Peyer's patch (tissue), 4 donors: ENCODE data around the gene TMEM165. TPM values are rescaled to one million over a fixed set of nuclear protein-coding genes. Genes with fewer than 3 reads are reported as not detected.

Experiments
- DNase-seq, 3 donors: peaks; one replicate each; pipeline ENCODE4 v3.0.0-alpha.2; 2017 to 2019
- H3K27ac ChIP-seq, 4 donors: fragments of 200-600 bp; sonication (generic); one replicate each; pipeline ENCODE4 v1.5.1; 2016 to 2019
- H3K27me3 ChIP-seq, 2 donors: fragments of 200-600 bp; sonication (generic); one replicate each; pipeline ENCODE4 v1.5.1; 2019
- H3K36me3 ChIP-seq, 3 donors: fragments of 200-600 bp; sonication (generic); one replicate each; pipeline ENCODE4 v1.5.1; 2016 to 2019
- H3K4me1 ChIP-seq, 4 donors: fragments of 200-600 bp; sonication (generic); one replicate each; pipeline ENCODE4 v1.5.1; 2016 to 2019
- H3K4me3 ChIP-seq, 4 donors: fragments of 200-600 bp; sonication (generic); 1 replicate in 3 of 4; 2 replicates in 1 of 4; pipeline ENCODE4 v1.5.1; 2016 to 2019; ENCODE audit warnings: mild to moderate bottlenecking in 1 of 4
- H3K9me3 ChIP-seq, 4 donors: fragments of 200-600 bp; sonication (generic); one replicate each; pipeline ENCODE4 v1.5.1; 2016 to 2019; ENCODE audit warnings: mild to moderate bottlenecking in 1 of 4
- POLR2A ChIP-seq, 2 donors: fragments of 450-650 bp; IDR thresholded peaks; one replicate each; pipeline ENCODE4 v1.5.1; 2017; ENCODE audit warnings: antibody characterized with exemption in 2 of 2, mild to moderate bottlenecking in 2 of 2, moderate library complexity in 2 of 2
- total RNA-seq, 4 donors: library from RNA; depleted of rRNA; stranded (reverse); fragments of >200 nt; gene quantifications; one replicate each; pipeline ENCODE4 v1.1.0, GENCODE V29; 2016
- TF ChIP-seq, protein P1 (sequence below), 6 experiments: fragments of 450-650 bp in 4 of 6; fragments of 200-600 bp in 2 of 6; sonication (generic) in 1 of 6; IDR thresholded peaks; one replicate each; pipeline ENCODE4 v1.5.1; 2017 to 2019; ENCODE audit warnings: antibody characterized with exemption in 6 of 6, mild to moderate bottlenecking in 3 of 6, moderate library complexity in 1 of 6

The TMEM165 gene
- total RNA-seq, 4 donors from 2014 or later: 78.2 to 105 (median 91.4) TPM

- Histone ChIP-seq H3K36me3 (no peaks in the 10 kb centered on the region), H3K27ac (no peak overlapping the region), H3K9me3 (no peaks in the 10 kb centered on the region), H3K4me1 (no peaks in the 10 kb centered on the region), H3K4me3 (no peak overlapping the region), H3K27me3 (no peaks in the 10 kb centered on the region)
- TF ChIP-seq, protein P1, sequence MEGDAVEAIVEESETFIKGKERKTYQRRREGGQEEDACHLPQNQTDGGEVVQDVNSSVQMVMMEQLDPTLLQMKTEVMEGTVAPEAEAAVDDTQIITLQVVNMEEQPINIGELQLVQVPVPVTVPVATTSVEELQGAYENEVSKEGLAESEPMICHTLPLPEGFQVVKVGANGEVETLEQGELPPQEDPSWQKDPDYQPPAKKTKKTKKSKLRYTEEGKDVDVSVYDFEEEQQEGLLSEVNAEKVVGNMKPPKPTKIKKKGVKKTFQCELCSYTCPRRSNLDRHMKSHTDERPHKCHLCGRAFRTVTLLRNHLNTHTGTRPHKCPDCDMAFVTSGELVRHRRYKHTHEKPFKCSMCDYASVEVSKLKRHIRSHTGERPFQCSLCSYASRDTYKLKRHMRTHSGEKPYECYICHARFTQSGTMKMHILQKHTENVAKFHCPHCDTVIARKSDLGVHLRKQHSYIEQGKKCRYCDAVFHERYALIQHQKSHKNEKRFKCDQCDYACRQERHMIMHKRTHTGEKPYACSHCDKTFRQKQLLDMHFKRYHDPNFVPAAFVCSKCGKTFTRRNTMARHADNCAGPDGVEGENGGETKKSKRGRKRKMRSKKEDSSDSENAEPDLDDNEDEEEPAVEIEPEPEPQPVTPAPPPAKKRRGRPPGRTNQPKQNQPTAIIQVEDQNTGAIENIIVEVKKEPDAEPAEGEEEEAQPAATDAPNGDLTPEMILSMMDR (IDR thresholded peaks at IDR 0.05): no peak
- DNase-seq: no peak
Measured at GRCh38 chr4:55385201-55385649, 10.5 kb upstream of the TMEM165 start.

DNA sequence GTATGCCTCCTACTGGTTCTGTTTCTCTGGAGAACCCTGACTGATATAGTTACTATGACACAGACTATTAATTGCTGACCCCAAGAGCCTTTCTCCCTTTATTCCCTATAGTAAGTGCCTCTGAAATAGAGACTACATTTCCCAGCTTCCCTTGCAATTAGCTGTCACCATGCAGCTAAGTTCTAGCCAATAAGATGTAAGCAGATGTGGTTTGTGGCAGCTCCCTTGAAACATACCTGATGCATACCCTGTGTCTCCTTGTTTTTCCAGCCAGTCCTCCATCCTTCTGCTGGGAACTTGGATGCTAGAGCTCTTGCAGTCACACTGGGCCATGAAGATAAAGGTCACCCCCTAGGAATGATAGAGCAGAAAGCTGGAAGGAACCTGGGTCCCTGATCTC, 9.7 kb upstream of the TMEM165 start:
- no peak for DNase-seq
- H3K27ac ChIP-seq: no peak overlapping the region
- TF ChIP-seq, protein P1 (IDR thresholded peaks at IDR 0.05): no peak
- no peak for TF ChIP-seq POLR2A (IDR thresholded peaks at IDR 0.05)
- H3K4me1 ChIP-seq: no peaks in the 10 kb centered on the region
- no peaks in the 10 kb centered on the region for H3K27me3 ChIP-seq
- no peaks in the 10 kb centered on the region for H3K36me3 ChIP-seq
- no peak overlapping the region for H3K4me3 ChIP-seq
- H3K9me3 ChIP-seq: no peaks in the 10 kb centered on the region

DNA sequence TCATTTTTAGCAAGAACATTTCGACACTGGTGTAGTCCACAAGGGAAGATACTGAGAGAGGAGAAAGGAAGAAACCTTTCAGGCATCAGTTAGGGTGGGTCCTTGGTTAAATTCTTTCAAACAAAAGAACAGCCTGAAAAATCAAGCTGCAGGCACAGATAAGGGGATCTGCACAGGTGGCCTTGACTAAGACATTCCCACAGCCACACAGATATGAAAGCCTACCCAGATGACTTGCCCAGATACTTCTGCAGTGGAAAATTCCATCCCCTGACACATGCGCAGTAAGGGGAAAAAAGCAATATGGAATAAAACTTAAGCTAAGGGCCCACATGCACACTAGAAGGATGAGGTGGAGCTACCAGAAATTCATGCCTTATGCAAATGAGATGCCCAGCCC, 8.9 kb upstream of the TMEM165 start:
- Histone ChIP-seq H3K27me3 (no peaks in the 10 kb centered on the region), H3K4me3 (no peak overlapping the region), H3K4me1 (no peaks in the 10 kb centered on the region), H3K27ac (no peak overlapping the region), H3K36me3 (no peaks in the 10 kb centered on the region), H3K9me3 (no peaks in the 10 kb centered on the region)
- no peak for TF ChIP-seq POLR2A (IDR thresholded peaks at IDR 0.05)
- TF ChIP-seq, protein P1 (IDR thresholded peaks at IDR 0.05): no peak
- no peak for DNase-seq

DNA sequence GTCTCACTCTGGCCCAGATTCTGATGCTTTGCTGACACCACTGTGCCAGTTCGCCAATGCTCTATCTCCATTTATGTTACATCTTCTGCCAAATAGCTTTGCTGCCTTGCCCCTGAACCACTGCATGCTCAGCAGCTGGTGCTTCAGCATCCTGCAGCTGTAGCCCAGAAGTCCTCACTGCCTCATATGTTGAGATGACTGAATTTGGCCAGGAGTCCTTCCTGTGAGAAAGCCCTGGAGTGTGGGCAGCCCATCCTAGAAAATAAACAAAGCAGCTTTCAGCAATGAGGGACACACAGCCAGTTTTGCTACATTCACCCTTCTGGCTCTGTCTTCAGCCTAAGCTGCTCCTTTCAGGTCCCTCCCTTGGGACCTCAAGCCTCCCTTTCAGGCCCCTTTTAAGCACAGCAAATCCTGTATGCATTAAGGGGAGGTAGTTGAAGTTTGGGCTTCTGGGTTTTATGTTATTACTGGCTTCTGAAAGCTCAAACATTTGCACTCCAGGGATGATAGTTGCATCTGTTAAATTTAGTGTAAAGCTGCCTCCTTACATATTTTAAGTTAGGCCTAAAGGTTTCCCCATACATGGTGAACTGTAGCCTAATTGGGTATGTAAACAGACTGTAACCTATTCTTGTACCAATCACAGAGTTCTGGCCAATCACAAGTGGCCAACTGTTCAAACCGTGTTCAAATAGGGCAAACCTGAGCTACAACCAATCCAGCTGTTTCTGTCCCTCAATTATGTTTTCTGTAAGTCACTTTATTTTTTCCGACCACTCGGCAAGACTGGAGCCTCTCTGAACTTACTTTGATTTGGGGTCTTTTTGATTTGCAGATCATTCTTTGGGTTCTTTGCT, 2.1 kb upstream of the TMEM165 start:
- Histone ChIP-seq H3K27me3 (no peaks in the 10 kb centered on the region), H3K27ac (no peak overlapping the region), H3K4me3 (no peak overlapping the region), H3K9me3 (no peaks in the 10 kb centered on the region), H3K4me1 (peaks cover 0 to 22% (median 9%) of the 10 kb centered on the region in 4 donors), H3K36me3 (no peaks in the 10 kb centered on the region)
- TF ChIP-seq, protein P1 (IDR thresholded peaks at IDR 0.05): no peak
- TF ChIP-seq POLR2A (IDR thresholded peaks at IDR 0.05): no peak
- no peak for DNase-seq

GRCh38 chr4:55395218-55395528, 584 bp upstream of the TMEM165 start:
- peaks cover 0 to 32% (median 12%) of the 10 kb centered on the region in 4 donors for H3K4me1 ChIP-seq
- H3K4me3 ChIP-seq: peak overlapping the region; percentile 77 to 91 (median 84)
- no peaks in the 10 kb centered on the region for H3K9me3 ChIP-seq
- peak overlapping the region; percentile 96 to 100 (median 98) for H3K27ac ChIP-seq
- no peak for TF ChIP-seq POLR2A (IDR thresholded peaks at IDR 0.05)
- TF ChIP-seq, protein P1 (IDR thresholded peaks at IDR 0.05): peak in 2 of 6 experiments; percentile 22 to 30
- no peak for DNase-seq
- H3K36me3 ChIP-seq: no peaks in the 10 kb centered on the region
- H3K27me3 ChIP-seq: no peaks in the 10 kb centered on the region
